Measurements from ENCODE around the gene PACC1.
A peak's percentile ranks its signal among the peaks of the same experiment; 100 is the strongest.

PACC1 gene

DNA sequence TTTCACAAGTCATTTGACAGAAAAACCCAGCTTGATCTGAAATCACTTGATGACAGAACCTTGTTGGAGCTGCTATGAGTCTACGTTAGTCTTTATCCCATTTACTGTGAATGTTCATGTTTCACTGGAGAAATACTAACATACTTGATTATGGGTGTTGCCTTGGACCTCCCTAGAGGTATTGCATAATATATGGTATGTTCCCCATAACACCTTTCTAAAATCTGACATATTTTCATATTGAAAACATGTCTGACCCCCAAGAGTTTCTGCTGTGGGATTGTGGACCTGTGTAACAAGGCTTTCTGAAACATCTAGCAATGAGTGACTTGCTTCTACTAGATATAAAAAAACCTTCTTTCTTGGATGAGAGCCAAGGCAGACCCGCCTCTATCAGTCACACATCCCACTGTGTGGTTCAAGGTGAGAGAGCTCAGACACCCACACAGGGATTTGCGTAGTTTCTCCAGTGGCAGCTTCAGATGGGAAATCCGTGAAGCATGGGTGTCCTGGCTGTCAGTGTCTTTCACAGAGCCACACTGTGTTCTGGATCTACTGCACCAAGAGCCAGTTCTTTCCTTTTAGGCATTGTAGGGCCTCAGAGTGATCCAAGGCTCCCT, 22.6 kb upstream of the PACC1 start:
- DNase-seq = no peak

- no peak for DNase-seq
Measured at GRCh38 chr1:212434992-212435391, 20.3 kb upstream of the PACC1 start.

DNA sequence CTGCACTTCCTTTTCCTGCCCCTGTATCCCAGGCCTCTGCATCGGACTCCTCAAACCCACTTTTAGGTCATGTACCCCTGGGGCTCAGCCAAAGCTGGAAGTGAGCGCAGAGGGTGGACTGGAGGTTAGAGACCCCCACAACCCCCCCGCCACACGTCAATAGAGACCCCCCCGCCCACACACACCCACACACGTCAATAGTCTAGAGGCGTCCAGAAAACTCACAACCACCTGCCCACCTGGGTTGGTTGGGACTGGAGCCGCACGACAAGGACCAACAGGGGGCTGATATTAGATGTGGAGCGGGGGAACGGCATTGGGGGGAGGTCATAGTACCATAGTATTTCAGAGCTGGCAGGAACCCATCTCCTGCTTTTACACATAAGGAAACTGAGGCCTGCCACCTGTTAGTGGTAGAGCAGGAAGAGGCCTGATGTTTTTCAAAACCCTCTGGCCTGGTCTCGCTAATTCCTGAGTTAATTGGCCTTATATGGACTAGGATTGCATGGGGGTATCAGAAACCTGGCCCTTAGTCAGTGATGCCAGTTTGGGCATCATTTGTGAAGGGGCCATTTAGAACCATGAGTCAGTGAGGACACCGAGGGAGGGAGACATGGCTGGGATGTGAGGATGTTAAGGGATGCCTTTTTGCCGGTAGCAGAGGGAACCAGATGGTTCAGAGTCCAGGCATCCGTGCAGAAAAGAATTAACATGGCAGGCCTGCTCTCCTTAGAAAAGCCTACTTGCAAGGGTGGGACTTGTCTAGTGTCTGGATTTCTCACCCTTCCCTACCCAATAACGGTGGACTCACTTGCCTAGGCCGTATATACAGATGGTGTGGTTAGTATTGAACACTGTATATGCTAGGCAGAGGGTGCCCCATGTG, 19.1 kb upstream of the PACC1 start:
- no peak for DNase-seq

DNA sequence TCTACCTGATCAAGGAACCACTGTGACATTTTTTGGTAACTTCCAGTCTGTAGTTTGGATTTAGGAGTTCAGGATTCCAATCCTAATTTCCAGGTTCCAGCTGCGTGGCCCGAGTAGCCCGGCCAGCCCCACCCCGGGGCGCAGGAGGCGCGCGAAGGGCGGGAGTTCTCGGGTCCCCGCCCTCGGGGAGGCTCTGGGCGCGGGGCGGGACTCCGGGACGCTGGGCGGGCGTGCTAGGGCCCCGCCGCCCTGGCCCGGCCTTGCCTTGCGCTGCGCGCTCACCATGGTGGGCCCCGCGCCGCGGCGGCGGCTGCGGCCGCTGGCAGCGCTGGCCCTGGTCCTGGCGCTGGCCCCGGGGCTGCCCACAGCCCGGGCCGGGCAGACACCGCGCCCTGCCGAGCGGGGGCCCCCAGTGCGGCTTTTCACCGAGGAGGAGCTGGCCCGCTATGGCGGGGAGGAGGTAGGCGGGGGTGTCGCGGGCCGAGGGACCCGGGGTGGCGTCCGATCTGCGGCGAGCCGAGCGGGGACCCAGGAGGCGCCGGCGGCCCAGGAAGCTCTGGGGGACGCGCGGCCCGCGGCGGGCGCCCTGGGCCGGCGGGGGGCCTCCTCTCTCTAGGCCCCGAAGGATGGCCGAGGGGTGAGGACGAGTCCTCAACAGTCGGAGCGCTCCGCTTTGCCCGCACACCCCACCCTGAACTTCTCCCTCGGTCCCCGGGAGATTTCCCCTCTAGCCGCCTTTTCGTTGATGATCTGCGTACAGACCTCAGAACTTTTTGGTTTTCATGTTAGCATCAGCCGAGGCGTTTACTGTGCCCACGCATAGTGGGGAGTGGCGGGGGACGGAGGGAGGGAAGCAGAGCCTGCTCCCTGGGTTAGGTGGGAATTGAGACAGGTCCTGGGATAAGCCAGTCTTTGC, 18.2 kb upstream of the PACC1 start, which contains the start of gene NENF:
Gene NENF (plus strand): TSS at position 260 of the 916 bp plus-strand sequence. CDS start 24 bp downstream, at position 284.
- DNase-seq = peak; percentile 81 to 85

GRCh38 chr1:212432272-212432660, 17.6 kb upstream of the PACC1 start:
- DNase-seq = no peak

DNA sequence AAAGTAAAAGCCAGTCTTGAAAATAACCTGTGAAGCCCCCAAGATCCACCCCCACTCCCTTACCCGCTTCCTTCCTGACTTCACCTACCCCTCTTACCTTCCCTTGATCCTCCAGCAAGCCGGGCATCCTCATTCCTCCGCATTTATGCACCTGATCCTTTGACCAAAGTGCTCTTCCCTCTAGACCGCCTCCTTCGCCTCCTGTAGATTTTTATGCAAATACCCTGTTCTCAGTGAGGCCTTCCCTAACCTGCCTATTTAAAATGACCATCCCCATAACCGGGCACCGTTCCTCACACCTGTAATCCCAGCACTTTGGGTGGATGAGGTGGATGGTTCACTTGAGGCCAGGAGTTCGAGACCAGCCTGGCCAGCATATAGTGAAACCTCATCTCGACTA, 17.0 kb upstream of the PACC1 start:
- no peak for DNase-seq

DNA sequence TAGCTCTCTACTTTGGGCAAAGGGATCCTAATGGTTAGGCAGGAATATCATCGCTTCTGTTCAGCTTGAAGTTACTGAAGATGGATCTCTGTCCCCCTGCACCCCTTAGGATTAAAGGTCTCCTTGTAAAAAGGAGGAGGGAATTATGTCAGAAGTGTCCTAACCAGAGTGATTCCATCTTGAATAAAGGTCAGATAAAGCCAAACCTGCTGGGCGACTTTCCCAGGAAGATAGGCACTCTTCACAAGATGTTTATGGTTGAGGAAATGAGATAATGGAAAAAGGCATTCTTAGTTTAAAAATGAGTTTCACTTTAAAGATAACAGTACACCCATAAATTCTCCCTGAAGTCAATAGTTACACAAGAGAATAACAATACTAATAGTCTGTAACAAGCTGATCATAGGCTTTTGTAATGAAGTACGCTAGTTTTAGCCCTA, 16.3 kb upstream of the PACC1 start:
- DNase-seq = no peak

DNA sequence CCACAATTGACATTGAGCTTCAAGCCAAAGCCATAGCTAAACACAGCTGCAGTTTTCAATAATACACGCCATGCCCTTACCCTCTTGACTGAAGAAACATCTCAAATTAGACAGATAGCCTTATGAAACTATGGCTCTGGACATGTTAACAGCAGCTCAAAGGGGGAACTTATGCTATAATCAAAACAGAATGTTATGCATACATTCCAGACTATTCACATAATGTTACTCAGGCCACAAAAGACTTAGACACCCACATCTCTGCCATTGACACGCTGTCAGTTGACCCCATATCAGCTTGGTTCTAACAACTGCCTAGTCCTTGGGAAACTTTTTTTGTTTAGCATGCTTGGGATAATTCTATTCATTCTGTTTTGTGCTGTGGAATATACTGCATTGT, 15.7 kb upstream of the PACC1 start:
- DNase-seq = no peak

DNA sequence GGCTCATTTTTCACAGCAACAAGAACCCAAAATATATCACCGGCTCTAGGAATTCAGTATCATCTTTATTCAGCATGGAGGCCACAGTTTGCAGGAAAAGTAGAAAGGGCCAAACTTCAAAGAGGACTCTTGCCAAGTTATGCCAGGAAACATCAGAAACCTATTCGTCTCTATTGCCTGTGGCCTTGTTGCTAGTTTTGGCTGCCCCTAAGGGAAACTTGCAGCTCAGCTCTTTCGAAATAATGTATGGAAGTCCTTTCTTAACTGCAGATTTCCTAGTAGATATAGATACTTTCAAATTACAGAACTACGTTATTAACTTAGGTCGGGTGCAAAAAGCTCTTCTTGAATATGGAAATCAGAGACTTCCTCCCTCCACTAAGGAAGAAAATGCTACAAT, 13.8 kb upstream of the PACC1 start:
- DNase-seq = no peak

DNA sequence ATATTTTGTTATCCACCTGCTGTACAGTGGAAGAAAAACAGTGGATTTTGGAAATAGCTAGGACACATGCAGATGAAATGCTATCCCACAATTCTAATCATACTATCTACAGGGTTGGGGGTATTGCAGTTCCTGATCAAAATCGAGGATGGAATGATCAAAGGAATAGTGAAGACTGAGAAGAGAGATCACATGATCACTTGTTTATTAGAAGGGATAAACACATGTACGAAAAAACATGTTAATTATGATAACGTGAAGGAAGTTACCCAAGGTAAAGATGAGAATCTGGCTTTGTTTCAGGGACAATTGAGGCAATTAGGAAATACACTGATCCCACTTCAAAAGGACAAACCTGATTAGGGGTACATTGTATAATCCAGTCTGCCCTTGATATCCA, 9.2 kb upstream of the PACC1 start:
- DNase-seq = no peak

DNA sequence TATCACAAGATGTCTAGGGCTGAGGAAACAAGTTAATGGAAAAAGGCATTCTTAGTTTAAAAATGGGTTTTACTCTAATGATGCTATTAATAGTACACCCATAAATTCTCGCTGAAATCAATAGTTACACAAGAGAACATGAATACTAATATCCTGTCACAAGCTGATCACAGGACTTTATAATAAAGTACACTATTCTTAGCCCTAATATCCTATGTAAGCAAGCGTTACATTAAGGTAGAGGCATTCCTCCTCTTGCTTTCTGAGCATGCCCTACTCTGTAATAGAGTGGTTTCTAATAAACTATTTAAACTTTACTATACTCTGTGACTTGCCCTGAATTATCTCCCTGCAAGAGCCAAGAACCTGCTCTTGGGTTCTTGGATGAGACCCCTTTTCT, 6.5 kb upstream of the PACC1 start:
- no peak for DNase-seq

GRCh38 chr1:212415107-212415841, 588 bp upstream of the PACC1 start:
- DNase-seq = no peak

GRCh38 chr1:212413902-212414327, 771 bp downstream of the PACC1 start:
- peak in 1 of 2 donors; percentile 55 for DNase-seq

DNA sequence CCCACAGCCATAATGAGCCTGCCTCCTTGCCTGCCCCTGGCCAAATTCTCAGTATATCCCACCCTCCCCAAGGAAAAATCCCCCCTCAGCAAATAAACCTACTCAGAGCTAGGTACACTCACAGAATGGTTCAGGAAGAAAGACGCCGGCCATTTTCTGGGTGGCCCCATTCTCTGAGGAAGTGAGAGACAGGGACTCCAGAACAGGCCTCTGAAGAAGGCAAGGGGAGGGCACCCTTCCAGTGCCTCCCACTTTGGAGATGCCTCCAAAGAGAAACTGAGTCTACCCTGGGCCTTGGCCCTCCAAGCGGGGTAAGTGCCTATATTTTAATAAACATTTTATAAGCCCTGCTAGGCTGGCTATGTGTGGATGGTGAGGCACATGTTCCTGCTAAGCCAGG, 2.3 kb downstream of the PACC1 start:
- DNase-seq = no peak

DNA sequence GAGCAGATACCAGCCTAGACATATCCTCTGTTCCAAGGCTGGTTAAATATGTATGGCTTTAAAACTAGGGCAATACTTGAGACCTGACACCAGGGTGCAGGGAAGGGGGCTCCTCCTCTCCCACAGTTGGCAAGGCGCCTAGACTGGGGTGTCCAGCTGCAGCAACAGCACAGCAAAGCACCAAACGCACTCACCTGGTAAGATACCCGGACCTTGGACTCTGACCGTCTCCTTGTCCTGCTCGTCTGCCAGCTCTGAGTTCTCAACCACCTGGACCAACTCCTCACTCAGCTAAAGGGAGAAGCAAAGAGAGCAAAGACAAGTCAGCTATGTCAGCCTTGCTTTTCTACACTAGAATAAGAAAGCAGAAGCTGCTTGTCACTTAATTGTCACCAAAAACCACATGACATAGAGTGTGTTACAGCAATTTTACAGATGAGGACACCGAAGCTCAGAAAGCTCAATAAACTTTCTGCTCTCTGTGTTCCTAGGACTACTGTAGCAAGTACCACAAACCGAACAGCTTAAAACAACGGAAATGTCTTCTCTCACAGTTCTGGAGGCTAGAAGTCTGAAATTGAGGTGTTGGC, 4.4 kb downstream of the PACC1 start:
- DNase-seq = no peak

GRCh38 chr1:212402666-212403321, 11.9 kb downstream of the PACC1 start:
- DNase-seq = no peak

DNA sequence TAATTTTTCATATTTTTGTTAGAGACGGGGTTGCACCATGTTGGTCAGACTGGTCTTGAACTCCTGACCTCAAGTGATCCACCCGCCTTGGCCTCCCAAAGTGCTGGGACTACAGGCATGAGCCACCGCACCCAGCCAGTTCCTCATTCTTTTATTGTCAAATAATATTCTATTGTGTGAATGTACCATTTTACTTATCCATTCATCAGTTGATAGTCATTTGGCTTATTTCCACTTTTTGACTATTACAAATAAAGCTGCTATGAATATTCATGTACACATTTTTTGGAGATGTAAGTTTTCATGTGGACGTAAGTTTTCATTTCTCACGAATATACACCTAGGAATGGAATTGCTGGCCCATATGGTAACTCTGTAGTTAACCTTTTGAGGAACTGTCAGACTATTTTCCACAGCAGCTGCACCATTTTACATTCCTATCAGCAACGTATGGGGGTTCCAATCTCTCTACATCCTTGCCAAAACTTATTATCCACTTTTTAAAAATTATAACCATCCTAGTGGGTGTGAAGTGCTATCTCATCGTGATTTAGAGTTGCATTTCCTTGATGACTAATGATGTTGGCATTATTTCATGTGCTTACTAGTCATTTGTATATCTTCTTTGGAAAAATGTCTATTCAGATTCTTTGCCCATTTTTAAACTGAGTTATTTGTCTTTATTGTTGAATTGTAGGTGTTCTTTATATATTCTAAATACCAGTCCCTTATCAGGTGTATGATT, 12.7 kb downstream of the PACC1 start:
- DNase-seq = no peak

DNA sequence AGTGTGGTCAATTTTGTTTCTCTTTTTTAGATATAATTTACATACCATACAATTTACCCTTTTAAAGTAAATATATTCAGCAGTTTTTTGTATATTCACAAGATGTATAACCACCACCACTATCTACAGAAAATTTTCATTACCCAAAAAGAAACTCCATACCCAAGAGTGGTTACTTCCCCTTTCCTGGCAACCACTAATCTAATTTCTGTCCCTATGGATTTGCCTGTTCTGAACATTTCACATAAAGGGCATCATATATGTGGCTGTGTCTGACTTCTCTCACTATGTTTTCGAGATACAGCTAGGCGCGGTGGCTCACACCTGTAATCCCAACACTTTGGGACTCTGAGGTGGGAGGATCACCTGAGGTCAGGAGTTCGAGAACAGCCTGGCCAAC, 13.6 kb downstream of the PACC1 start:
- DNase-seq = no peak

GRCh38 chr1:212397171-212397570, 17.5 kb downstream of the PACC1 start:
- DNase-seq = no peak

DNA sequence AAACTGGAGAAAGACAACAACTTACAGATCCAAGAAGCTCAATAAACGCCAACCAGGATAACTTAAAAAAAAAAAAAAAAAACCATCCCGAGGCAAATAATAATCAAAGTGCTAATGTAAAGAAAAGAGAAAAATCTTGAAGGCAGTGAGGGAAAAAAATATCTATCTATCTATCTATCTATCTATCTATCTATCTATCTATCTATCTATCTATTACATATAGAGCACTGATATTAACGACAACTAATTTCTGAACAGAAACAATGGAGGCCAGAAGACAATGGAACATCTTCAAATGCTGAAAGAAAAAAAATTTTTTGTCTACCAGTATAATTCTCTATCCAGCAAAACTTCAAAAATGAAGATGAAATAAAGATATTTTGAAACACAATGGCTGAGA, 18.0 kb downstream of the PACC1 start:
- no peak for DNase-seq

All from stimulated activated CD4-positive, alpha-beta T cell treated with anti-CD3 and anti-CD28 coated beads, Interleukin-2, amount 100 ng/mL, for 24 hours (primary cell).